HL-60/S4 (cell line): ENCODE results near the gene NELFCD.
"Not testable (repeated sequence)": the region's sequence is repeated elsewhere in the genome, so short reads cannot be mapped to it uniquely, and the experiment has no call there.

Experiments
- in situ Hi-C: fragments of 300-500 bp; cut with MboI; formaldehyde crosslinking; loops from 2 replicates; pipeline ENCODE4 v1.14.3; 2022; ENCODE audit warnings: low sequenced_read_pairs

The NELFCD gene

GRCh38 chr20:59023616-59024015, 42.6 kb downstream of the NELFCD start:
- in situ Hi-C loops, result no loop called here

DNA sequence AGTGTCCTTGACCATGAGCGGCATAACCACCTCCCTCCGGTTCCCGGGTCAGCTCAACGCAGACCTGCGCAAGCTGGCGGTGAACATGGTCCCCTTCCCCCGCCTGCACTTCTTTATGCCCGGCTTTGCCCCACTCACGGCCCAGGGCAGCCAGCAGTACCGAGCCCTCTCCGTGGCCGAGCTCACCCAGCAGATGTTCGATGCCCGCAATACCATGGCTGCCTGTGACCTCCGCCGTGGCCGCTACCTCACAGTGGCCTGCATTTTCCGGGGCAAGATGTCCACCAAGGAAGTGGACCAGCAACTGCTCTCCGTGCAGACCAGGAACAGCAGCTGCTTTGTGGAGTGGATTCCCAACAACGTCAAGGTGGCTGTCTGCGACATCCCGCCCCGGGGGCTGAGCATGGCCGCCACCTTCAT, 43.1 kb downstream of the NELFCD start:
- in situ Hi-C loops, result no loop called here

GRCh38 chr20:59025086-59025485, 44.0 kb downstream of the NELFCD start:
- in situ Hi-C loops, result no loop called here

DNA sequence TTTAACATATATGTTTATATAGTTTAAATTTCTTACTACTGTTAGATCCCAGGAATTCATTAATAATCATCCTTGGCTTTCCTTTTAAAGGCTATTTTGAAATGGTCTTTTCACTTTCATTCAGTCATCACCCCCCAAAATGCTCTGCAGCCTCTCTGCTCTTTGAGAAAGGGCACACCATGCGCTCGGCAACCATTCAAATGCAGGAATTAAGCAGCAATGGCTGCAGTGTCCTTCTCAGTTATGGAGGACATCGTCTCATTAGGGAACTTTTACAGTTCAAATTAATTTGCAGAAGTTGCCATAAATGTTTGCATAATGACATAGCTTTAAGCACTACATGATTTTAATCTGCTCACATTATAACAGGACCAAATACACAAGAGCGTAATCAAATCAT, 44.5 kb downstream of the NELFCD start:
- in situ Hi-C loops, result no loop called here

DNA sequence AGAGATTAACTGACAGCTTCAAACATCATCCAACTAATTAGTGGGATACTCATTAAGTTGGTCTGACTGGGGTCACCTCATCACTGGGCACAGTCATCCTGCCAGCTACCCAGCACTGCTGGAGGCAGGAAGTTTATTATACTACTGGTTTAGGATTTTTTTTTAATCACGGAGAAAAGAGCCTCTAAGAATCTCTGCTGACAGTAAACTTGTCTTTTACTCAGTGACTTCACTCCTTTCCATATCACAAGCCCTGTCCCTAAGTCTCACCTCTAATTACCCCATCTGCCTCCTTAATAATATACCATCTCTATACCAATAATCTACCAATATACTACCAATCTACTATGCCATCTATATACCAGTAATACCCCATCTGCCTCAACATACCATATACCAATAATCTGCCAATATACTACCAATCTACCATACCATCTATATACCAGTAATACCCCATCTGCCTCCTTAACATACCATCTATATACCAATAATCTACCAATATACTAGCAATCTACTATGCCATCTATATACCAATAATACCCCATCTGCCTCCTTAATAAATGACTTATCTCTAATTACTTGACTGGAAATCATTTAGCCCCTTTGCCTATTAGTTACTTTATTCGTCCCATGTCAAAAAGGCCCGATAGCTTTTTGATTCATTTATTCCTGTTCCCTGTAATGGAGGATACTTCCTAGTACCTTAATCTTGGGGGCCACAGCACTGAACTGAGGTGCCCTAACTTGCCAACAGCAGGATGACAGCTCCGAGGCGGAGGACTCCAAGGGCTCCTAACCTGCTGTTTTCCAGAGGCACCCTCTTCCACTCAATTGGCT, 46.1 kb downstream of the NELFCD start:
- in situ Hi-C loops, result no loop called here

- in situ Hi-C loops, result no loop called here
Measured at GRCh38 chr20:59027741-59028320, 46.8 kb downstream of the NELFCD start.

DNA sequence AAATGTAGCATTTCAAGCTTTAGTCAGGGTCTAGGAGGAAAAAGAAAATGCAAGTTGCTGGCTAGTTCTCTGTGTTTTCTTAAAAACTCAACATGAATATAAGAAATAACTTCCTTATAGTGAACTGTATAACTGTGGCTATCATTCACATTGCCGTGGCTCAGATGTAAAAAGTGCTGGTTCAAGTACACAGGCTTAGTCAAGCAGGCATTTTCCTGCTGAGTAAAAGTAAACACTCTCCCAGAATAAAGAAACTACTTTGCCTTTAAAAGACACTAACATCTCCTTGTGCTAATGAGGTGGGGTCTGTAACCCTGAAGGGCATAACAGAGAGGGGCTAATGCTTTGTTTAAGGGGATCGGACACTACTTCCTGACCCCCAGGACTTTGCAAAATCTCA, 47.8 kb downstream of the NELFCD start:
- in situ Hi-C loops, result no loop called here

GRCh38 chr20:59030911-59031563, 50.0 kb downstream of the NELFCD start:
- in situ Hi-C loops, result no loop called here

DNA sequence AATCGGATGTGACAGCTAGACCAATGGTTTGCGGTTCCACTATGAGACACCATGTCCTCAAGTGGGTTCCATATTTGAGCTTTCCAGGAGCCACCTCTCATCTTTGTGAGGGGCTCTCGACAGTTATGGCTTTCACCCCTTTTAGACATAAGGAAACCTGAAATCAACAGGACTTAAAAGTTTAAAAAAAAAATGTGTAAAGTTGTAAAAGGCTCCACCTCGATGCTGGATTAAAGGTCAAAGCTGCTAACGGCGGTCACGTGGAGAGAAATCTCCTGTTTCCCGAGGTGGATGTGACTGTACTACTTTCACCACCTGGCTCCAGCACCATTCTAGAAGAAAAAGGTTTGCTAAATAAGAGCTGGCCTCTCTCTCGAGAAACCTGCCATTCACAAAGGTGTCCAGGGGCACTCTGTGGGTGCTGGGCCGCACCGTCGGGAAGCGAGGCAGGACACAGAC, 50.5 kb downstream of the NELFCD start:
- in situ Hi-C loops, result no loop called here

- in situ Hi-C loops, result no loop called here
Measured at GRCh38 chr20:59032023-59032712, 51.1 kb downstream of the NELFCD start, which contains the start of gene ATP5F1E. ATP5F1E (minus strand) TSS chr20:59032335; CDS start chr20:59032251, 84 bp downstream.

DNA sequence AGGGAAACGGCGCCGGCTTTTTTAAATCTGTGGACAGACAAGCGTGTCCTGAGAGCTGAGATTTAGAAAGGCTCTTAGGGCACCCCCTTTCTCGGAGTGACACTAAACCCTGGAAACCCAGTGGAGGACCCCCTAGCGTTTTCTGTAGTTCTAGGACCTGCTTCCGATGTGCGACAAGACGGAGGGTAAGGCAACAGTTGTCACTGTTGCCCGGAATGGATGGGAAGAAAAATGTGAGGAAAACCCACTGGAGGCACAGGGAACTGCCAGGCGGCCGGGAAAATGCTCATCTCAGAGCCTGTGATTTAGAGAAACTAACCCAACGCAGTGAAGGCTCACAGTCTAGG, 51.6 kb downstream of the NELFCD start:
- in situ Hi-C loops, result no loop called here

DNA sequence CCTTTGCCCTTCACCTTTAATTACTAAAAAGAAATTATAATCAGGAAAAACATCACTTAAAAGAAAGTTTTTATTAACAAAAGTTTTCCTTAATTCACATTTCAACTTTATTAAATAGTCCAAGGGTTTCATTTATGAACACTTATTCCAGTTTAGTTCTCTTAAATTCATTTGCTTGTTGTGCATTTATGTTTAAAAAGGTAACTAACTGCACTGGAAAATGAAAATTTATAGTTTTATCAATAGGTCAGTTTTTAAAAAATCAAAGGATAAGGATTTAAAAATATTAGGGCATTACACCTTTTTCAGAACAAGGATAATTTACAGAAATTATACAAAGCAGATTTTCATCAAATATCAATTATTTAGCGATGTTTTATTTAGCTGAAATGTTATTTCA, 52.0 kb downstream of the NELFCD start:
- in situ Hi-C loops, result no loop called here

DNA sequence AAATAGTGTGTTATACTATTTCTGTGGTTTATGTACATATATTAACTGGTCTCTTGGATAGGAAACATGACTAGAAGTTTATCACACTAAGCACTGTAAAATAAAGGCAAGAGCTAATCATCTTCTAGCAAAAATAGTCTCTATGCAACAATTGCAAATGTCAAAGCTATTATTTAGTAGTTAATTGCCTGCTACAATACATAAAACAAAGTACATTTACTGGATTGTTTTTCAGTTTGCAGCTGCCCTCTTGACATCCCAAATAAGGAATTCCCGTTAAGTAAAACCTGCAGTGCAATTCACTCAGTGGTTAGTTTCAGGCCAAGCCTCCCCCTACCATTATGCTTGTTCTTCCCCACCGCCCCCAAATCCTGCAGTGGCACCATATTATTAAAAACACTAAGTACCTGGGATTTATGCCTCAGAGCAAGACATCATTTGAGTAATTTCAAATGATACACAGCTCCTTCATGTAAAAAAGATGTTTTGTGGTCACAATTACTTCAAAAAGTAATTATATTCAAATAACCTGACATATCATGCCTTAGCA, 52.6 kb downstream of the NELFCD start:
- in situ Hi-C loops, result no loop called here

DNA sequence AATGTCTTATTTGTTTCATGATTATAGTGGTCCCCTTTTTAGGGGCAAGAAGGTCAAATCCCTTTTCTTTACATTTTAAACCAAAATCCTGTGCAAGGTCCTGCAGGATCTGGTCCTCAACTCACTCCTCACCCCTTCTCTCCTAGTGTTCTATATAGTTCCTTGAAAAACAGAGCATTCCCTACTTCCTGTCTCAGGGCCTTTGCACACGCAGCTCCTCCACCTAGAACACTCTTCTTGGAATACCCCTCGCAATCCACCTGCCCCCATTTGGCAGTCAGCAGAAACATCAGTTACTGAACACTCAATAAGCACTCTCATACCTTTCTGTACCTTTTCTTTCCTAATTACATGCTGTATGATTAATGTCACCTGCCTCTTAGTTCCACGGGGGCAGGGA, 54.3 kb downstream of the NELFCD start:
- in situ Hi-C loops, result no loop called here

DNA sequence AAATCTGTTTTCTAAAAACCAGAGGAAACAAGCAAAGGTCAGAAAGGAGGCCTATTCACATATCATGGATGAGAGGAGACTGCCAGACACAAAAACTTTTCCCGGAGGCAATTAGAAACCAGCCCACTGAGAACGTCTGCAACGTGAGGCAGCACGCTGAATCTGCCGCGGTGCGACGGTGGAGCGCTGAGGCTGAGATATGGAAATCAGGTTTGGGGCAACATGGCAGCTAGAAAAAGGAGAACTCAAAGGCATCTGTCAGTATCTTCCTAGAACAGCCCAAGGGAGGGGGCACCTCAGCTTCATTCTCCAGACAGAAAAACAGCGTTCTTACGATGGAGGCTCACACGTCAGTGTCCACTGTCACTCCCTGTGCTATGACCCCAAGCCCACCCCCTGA, 56.3 kb downstream of the NELFCD start:
- in situ Hi-C loops, result no loop called here

DNA sequence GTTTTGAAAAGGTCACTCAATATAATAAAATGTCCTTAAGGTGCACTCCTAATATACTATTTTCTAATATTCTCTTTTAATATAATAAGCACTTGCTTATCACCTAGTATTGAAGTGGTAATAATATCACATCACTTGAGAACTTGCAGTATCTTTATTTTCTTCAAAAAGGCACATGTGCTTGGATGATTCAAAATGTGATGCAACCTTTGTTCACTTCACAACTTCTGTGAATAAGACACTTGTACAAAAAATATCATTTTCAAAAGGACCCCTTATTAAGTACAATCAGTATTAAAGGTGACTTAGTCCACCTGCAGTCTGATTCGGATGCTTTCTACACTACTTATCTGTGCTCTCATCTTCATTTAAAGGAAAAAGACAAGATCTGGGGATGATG, 58.2 kb downstream of the NELFCD start:
- in situ Hi-C loops, result no loop called here

- in situ Hi-C loops, result no loop called here
Measured at GRCh38 chr20:59040667-59041066, 59.6 kb downstream of the NELFCD start.

DNA sequence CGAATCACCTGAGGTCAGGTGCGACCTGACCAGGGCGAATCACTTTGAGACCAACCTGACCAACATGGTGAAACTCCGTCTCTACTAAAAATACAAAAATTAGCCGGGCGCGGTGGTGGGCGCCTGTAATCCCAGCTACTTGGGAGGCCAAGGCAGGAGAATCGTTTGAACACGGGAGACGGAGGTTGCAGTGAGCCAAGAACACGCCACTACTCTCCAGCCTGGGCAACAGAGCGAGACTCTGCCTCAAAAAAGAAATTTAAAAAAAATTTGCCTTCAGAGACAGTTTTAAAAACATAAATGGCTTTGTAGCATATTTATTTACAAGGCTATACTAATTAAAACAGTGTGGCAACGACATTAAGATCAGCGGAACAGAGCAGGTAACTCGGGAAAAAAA, 60.4 kb downstream of the NELFCD start:
- in situ Hi-C loops, result not testable (repeated sequence)

GRCh38 chr20:59042151-59042795, 61.2 kb downstream of the NELFCD start, which contains the start of gene PRELID3B:
PRELID3B (minus strand) TSS chr20:59042786; CDS start chr20:59042730, 56 bp downstream.
- in situ Hi-C loops, result no loop called here

- in situ Hi-C loops, result no loop called here
Measured at GRCh38 chr20:59042796-59043631, 62.0 kb downstream of the NELFCD start.
